Thoracic aorta (tissue), 2 donors: ENCODE measurements around the gene PPFIBP2. TPM values are rescaled to one million over a fixed set of nuclear protein-coding genes. Genes with fewer than 3 reads are reported as not detected.
A peak's percentile ranks its signal among the peaks of the same experiment; 100 is the strongest.

Experiments used
- ATAC-seq: fragments of 150-250 bp; one replicate; pipeline ENCODE4 v1.8.0; 2017; ENCODE audit warnings: low read depth; ENCODE audit not compliant: insufficient number of reproducible peaks, low FRiP score
- DNase-seq: peaks from one replicate; pipeline ENCODE4 v3.0.0-alpha.2; 2020; ENCODE audit warnings: low spot score
- H3K27ac ChIP-seq, 2 donors: fragments of 200-600 bp; sonication (generic); 1 replicate in 1 of 2; 2 replicates in 1 of 2; pipeline ENCODE4 v1.5.1; 2016; ENCODE audit warnings: mild to moderate bottlenecking in 2 of 2, moderate library complexity in 2 of 2
- H3K27me3 ChIP-seq: fragments of 200-600 bp; sonication (generic); replicated peaks from 2 replicates; pipeline ENCODE4 v1.6.0; 2016; ENCODE audit warnings: mild to moderate bottlenecking; ENCODE audit not compliant: insufficient read depth
- H3K36me3 ChIP-seq: fragments of 200-600 bp; sonication (generic); one replicate; pipeline ENCODE4 v1.5.1; 2016
- H3K4me1 ChIP-seq, 2 donors: fragments of 200-600 bp; sonication (generic); 1 replicate in 1 of 2; 2 replicates in 1 of 2; pipeline versions ENCODE4 v1.5.1 to v1.6.0; 2016; ENCODE audit warnings: low read depth in 2 of 2, mild to moderate bottlenecking in 1 of 2; ENCODE audit not compliant: control insufficient read depth in 1 of 2
- H3K4me3 ChIP-seq: fragments of 200-600 bp; sonication (generic); 2 replicates; pipeline ENCODE4 v1.5.1; 2016; ENCODE audit warnings: mild to moderate bottlenecking
- H3K9me3 ChIP-seq: fragments of 200-600 bp; sonication (generic); 2 replicates; pipeline ENCODE4 v1.5.1; 2016
- CTCF ChIP-seq: fragments of 200-600 bp; sonication (generic); IDR thresholded peaks from one replicate; pipeline ENCODE4 v1.5.1; 2019; ENCODE audit warnings: antibody characterized with exemption
- total RNA-seq, 2 donors: library from RNA; depleted of rRNA; stranded (reverse); fragments of >200 nt; gene quantifications; one replicate each; pipeline versions ENCODE4 v1.1.0 to v1.2.3, GENCODE V29; 2016

PPFIBP2 gene
- total RNA-seq, 2 donors from 2014 or later = 43.5 to 48.9 TPM

- H3K4me3 ChIP-seq = no peak overlapping the region
- no peaks in the 10 kb centered on the region for H3K27me3 ChIP-seq
- H3K4me1 ChIP-seq = no peaks in the 10 kb centered on the region
- DNase-seq = no peak
- TF ChIP-seq CTCF = no peak
- no peak for ATAC-seq
- H3K36me3 ChIP-seq = peaks cover 13% of the 10 kb centered on the region
- no peak overlapping the region for H3K27ac ChIP-seq
- H3K9me3 ChIP-seq = no peaks in the 10 kb centered on the region
Observed at GRCh38 chr11:7664867-7665266, 151.1 kb downstream of the PPFIBP2 start.

- Histone ChIP-seq H3K27me3 (no peaks in the 10 kb centered on the region), H3K27ac (no peak overlapping the region), H3K9me3 (no peaks in the 10 kb centered on the region), H3K4me3 (no peak overlapping the region), H3K4me1 (no peaks in the 10 kb centered on the region), H3K36me3 (peaks cover 13% of the 10 kb centered on the region)
- DNase-seq = peak; percentile 19
- TF ChIP-seq CTCF = peak; percentile 82
- ATAC-seq = peak; percentile 28
Observed at GRCh38 chr11:7665473-7666291, 151.9 kb downstream of the PPFIBP2 start.

- Histone ChIP-seq H3K27ac (no peak overlapping the region), H3K27me3 (no peaks in the 10 kb centered on the region), H3K9me3 (no peaks in the 10 kb centered on the region), H3K36me3 (peaks cover 13% of the 10 kb centered on the region), H3K4me3 (no peak overlapping the region), H3K4me1 (no peaks in the 10 kb centered on the region)
- no peak for DNase-seq
- no peak for TF ChIP-seq CTCF
- no peak for ATAC-seq
Observed at GRCh38 chr11:7666292-7666866, 152.6 kb downstream of the PPFIBP2 start.

GRCh38 chr11:7667460-7667859 lies 153.7 kb downstream of the PPFIBP2 start:
- no peaks in the 10 kb centered on the region for H3K27me3 ChIP-seq
- DNase-seq (no peak), ATAC-seq (no peak)
- H3K9me3 ChIP-seq = no peaks in the 10 kb centered on the region
- peaks cover 13% of the 10 kb centered on the region for H3K36me3 ChIP-seq
- H3K4me3 ChIP-seq = no peak overlapping the region
- H3K4me1 ChIP-seq = peaks cover 0 to 1% of the 10 kb centered on the region in 2 donors
- TF ChIP-seq CTCF = no peak
- H3K27ac ChIP-seq = no peak overlapping the region

GRCh38 chr11:7668464-7668863 lies 154.7 kb downstream of the PPFIBP2 start:
- DNase-seq (no peak), ATAC-seq (no peak)
- Histone ChIP-seq H3K4me3 (no peak overlapping the region), H3K27ac (no peak overlapping the region), H3K9me3 (no peaks in the 10 kb centered on the region), H3K36me3 (peaks cover 13% of the 10 kb centered on the region), H3K4me1 (peaks cover 5 to 9% of the 10 kb centered on the region in 2 donors), H3K27me3 (no peaks in the 10 kb centered on the region)
- TF ChIP-seq CTCF = no peak
